ENCODE data around the gene LMO2. TPM values are rescaled to one million over a fixed set of nuclear protein-coding genes. Genes with fewer than 3 reads are reported as not detected.

Gene LMO2
- total RNA-seq, 6 donors from 2014 or later: 7.3 to 58.5 (median 34.1) TPM

- Histone ChIP-seq H3K27me3 (no peaks in the 10 kb centered on the region), H3K36me3 (peaks cover 0 to 22% (median 0%) of the 10 kb centered on the region in 4 donors), H3K4me1 (peaks cover 0 to 22% (median 10%) of the 10 kb centered on the region in 4 donors), H3K4me3 (no peak overlapping the region), H3K27ac (peak overlapping the region in 2 of 4 donors; percentile 12 to 51), H3K9me3 (no peaks in the 10 kb centered on the region)
- WGBS, 2 donors: 84 to 89% methylated on average over 16 of the region's 16 CpGs
- ATAC-seq (ENCODE audit: low FRiP score in 2 of 2) (no peak), DNase-seq (no peak)
- no peak for TF ChIP-seq POLR2AphosphoS5 (IDR thresholded peaks at IDR 0.05)
- TF ChIP-seq POLR2A (IDR thresholded peaks at IDR 0.05): no peak
- TF ChIP-seq, protein P1, sequence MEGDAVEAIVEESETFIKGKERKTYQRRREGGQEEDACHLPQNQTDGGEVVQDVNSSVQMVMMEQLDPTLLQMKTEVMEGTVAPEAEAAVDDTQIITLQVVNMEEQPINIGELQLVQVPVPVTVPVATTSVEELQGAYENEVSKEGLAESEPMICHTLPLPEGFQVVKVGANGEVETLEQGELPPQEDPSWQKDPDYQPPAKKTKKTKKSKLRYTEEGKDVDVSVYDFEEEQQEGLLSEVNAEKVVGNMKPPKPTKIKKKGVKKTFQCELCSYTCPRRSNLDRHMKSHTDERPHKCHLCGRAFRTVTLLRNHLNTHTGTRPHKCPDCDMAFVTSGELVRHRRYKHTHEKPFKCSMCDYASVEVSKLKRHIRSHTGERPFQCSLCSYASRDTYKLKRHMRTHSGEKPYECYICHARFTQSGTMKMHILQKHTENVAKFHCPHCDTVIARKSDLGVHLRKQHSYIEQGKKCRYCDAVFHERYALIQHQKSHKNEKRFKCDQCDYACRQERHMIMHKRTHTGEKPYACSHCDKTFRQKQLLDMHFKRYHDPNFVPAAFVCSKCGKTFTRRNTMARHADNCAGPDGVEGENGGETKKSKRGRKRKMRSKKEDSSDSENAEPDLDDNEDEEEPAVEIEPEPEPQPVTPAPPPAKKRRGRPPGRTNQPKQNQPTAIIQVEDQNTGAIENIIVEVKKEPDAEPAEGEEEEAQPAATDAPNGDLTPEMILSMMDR (IDR thresholded peaks at IDR 0.05): no peak
- TF ChIP-seq EP300 (IDR thresholded peaks at IDR 0.05): no peak
These were observed 32.6 kb downstream of the LMO2 start for GRCh38 chr11:33859306-33859705.

- ATAC-seq (ENCODE audit: low FRiP score in 2 of 2) (peak in 1 of 2 donors; percentile 93), DNase-seq (peak in 1 of 2 donors; percentile 78)
- no peak for TF ChIP-seq POLR2AphosphoS5 (IDR thresholded peaks at IDR 0.05)
- no peak for TF ChIP-seq EP300 (IDR thresholded peaks at IDR 0.05)
- no peak for TF ChIP-seq POLR2A (IDR thresholded peaks at IDR 0.05)
- TF ChIP-seq, protein P1 (IDR thresholded peaks at IDR 0.05): peak; percentile 74 to 84 (median 80)
- Histone ChIP-seq H3K4me1 (peaks cover 0 to 15% (median 0%) of the 10 kb centered on the region in 4 donors), H3K36me3 (peaks cover 0 to 16% (median 0%) of the 10 kb centered on the region in 4 donors), H3K9me3 (no peaks in the 10 kb centered on the region), H3K27ac (no peak overlapping the region), H3K27me3 (no peaks in the 10 kb centered on the region), H3K4me3 (no peak overlapping the region)
- WGBS, 2 donors: 1 to 2% methylated on average over 8 to 10 of the region's 10 CpGs
These were observed 33.9 kb downstream of the LMO2 start for GRCh38 chr11:33857933-33858371.

- WGBS, 2 donors: 68 to 70% methylated on average over 2 of the region's 2 CpGs
- Histone ChIP-seq H3K27me3 (no peaks in the 10 kb centered on the region), H3K4me3 (no peak overlapping the region), H3K9me3 (no peaks in the 10 kb centered on the region), H3K4me1 (peaks cover 0 to 5% (median 0%) of the 10 kb centered on the region in 4 donors), H3K27ac (peak overlapping the region in 1 of 4 donors; percentile 23), H3K36me3 (peaks cover 0 to 15% (median 0%) of the 10 kb centered on the region in 4 donors)
- DNase-seq: no peak
- ATAC-seq (ENCODE audit: low FRiP score in 2 of 2): no peak
- TF ChIP-seq POLR2A (IDR thresholded peaks at IDR 0.05) (no peak), EP300 (IDR thresholded peaks at IDR 0.05) (no peak), POLR2AphosphoS5 (IDR thresholded peaks at IDR 0.05) (no peak)
- TF ChIP-seq, protein P1 (IDR thresholded peaks at IDR 0.05): no peak
These were observed 36.4 kb downstream of the LMO2 start for GRCh38 chr11:33855500-33855899.

DNA sequence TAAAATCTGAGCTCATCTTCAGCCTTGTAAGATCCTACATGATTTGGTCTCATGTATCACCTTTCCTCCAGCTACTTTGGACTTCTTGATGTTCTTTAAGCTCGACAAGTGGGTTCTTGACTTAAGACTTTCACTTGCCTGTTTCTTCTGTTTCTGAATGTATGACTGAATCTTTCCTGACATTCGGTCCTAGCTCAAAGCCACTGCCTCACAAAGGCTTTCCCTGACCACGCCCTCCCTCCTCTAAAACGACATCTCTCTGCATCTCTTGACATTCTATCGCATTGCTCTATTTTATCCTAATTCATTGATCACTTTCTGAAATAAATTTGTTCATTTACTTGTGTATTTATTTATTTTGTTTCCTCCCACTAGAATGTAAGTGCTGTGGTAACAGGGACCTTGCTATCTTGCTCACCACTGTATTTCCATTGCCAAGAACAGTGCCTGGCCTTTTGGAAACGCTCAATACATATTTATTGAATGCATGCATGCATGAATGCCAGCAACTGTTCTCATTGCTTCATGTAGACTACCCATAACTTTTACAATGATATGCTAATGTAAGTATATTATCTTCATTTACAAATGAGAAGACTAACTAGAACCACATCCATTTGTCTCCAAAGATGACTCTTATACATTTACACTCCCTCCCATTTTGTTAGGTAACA lies 43.0 kb downstream of the LMO2 start:
- no peak overlapping the region for H3K4me3 ChIP-seq
- H3K36me3 ChIP-seq: peaks cover 0 to 5% (median 0%) of the 10 kb centered on the region in 4 donors
- no peak for TF ChIP-seq POLR2A (IDR thresholded peaks at IDR 0.05)
- TF ChIP-seq, protein P1 (IDR thresholded peaks at IDR 0.05): no peak
- TF ChIP-seq EP300 (IDR thresholded peaks at IDR 0.05): no peak
- no peak for TF ChIP-seq POLR2AphosphoS5 (IDR thresholded peaks at IDR 0.05)
- WGBS, 2 donors: 73 to 86% methylated on average over 6 of the region's 6 CpGs
- DNase-seq (no peak), ATAC-seq (ENCODE audit: low FRiP score in 2 of 2) (no peak)
- no peak overlapping the region for H3K27ac ChIP-seq
- no peaks in the 10 kb centered on the region for H3K27me3 ChIP-seq
- H3K4me1 ChIP-seq: no peaks in the 10 kb centered on the region
- H3K9me3 ChIP-seq: no peaks in the 10 kb centered on the region
